ENCODE results near the gene HDGFL1.

The HDGFL1 gene

GRCh38 chr6:22593895-22594294 lies 24.5 kb downstream of the HDGFL1 start:
- no peak for DNase-seq

- DNase-seq: no peak
Measured at GRCh38 chr6:22596011-22596410, 26.6 kb downstream of the HDGFL1 start.

DNA sequence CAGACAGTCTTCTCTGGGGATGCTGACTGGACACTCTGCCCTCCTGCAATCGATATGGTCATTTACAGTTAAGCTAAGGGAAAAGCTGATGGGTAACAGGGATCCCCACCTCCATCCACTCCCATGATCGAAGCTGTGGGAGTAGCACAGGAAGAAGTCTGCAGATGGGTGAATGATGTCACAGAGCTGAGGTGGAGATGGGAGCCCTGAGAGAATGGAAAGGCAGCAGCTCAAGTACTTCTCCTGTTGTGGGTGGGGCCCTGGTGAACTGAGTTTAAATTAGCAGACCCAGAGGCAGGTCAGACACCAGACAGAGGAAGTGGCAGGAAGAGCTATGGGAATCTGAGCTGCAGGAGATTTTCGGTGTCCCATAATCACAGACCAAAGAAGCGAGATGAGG lies 29.0 kb downstream of the HDGFL1 start:
- DNase-seq: no peak

DNA sequence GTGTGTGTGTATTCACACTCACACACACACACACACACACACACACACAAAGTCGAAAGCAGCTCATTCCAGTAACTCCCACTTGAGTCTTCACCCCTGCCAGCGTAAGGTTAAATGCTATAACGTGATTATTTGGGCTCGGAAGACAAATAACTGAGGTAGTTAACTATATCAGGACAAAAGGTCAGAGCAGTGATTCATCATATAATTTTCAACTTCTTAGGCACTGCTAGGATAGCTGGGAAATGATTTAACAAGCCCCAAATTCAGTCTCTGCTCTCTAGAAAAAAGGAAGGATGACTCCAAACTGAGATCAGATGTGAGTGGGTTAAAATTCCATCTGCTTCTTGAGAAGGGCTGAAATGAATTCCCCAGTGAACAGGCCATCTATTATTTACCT lies 30.7 kb downstream of the HDGFL1 start:
- DNase-seq: no peak

DNA sequence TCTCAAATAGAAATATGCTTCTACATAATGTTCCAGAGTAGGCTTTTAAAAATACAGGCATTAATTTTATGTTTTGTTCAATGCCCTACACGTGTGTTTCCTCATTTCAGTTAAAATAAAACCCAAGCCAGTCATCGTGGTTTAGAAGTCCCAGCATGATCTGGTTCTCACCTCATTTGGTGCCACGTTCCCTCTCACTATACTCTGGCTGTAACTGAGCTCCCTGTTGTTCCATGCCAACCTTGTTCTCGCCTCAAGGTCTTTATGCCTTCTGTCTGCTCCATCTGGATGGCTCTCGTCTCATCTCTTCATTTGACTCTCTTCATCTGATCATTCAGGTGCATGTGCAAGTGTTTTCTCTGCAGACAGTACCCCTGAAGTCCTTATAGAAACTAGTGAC lies 32.6 kb downstream of the HDGFL1 start:
- no peak for DNase-seq

DNA sequence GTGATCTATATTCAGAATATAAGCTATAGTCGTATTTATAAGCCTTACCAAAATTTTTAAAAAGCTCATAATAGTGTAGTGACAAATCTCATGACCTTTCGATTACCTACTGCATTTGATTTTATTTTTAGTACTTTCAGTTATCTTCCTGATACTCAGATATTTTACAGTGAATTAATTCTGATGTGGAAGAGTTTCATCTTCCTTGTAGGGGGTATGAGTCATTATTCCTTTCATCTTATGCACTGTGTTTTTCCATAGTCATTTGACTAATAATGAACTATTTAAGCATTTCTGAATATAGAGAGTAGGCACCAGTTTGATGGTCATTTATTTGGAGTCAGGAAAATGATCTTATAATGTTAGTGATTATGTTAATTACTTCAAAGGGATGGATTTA lies 36.4 kb downstream of the HDGFL1 start:
- DNase-seq: no peak

GRCh38 chr6:22610127-22610526 lies 40.8 kb downstream of the HDGFL1 start:
- no peak for DNase-seq

GRCh38 chr6:22612236-22612635 lies 42.9 kb downstream of the HDGFL1 start:
- DNase-seq: no peak

- DNase-seq: no peak
Measured at GRCh38 chr6:22613051-22613450, 43.7 kb downstream of the HDGFL1 start.

DNA sequence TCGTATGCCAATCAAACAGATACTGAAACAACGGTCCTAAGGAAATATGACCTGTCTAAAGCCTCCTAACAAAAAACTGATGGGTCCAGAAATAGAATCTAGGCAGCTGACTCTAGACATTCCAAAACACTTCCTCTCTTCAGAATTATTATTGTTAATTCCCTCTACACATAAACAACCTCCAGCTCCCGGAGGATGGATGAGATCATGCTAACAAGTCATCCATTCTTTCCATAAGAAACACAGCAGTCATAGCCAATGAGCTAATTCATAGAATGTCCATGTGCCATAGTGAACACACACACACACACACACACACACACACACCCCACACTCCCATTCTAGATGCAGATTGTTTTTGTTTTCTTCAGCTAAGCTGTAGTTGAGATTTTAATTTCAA lies 44.3 kb downstream of the HDGFL1 start:
- DNase-seq: no peak

DNA sequence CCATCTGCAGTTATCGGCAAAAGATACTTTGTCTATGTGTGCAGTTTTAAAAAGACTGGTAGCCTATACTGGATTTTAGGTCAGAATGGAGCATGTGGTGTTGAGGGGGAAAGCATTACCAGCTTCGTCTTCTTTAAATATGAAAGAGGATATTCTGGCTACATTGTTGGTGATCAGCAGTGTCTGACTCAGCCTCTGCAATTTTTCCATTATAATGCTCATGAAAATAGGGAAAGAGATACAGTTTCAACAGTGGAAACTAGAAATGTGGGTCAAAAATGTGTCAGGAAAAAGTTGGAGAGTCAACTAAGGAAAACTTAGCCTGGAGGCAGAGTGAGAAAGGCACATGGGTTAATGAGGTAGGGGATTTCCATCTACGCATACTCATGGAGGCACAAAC lies 45.2 kb downstream of the HDGFL1 start:
- DNase-seq: no peak

- no peak for DNase-seq
Measured at GRCh38 chr6:22621028-22621427, 51.7 kb downstream of the HDGFL1 start.
